Glutamatergic neuron (in vitro differentiated cells): ENCODE results near the gene CCDC9B. TPM values are rescaled to one million over a fixed set of nuclear protein-coding genes. Genes with fewer than 3 reads are reported as not detected.

Source experiments
- DNase-seq: peaks from one replicate; pipeline ENCODE4 v3.0.0; 2022
- H3K27ac Mint-ChIP-seq: one replicate; pipeline ENCODE4 v1.8.0; 2020; ENCODE audit warnings: mild to moderate bottlenecking, mixed read lengths, inconsistent platforms; ENCODE audit not compliant: unreplicated experiment
- H3K27me3 Mint-ChIP-seq: one replicate; pipeline ENCODE4 v1.8.0; 2020; ENCODE audit warnings: mild to moderate bottlenecking, moderate library complexity, mixed read lengths, inconsistent platforms; ENCODE audit not compliant: unreplicated experiment
- H3K36me3 Mint-ChIP-seq: one replicate; pipeline ENCODE4 v1.8.0; 2020; ENCODE audit warnings: mild to moderate bottlenecking, mixed read lengths, inconsistent platforms; ENCODE audit not compliant: unreplicated experiment
- H3K4me1 Mint-ChIP-seq: one replicate; pipeline ENCODE4 v1.8.0; 2020; ENCODE audit warnings: mild to moderate bottlenecking, low read depth, mixed read lengths, inconsistent platforms; ENCODE audit not compliant: unreplicated experiment
- H3K4me3 Mint-ChIP-seq: one replicate; pipeline ENCODE4 v1.8.0; 2020; ENCODE audit warnings: mild to moderate bottlenecking, mixed read lengths, inconsistent platforms; ENCODE audit not compliant: unreplicated experiment
- H3K9me3 Mint-ChIP-seq: one replicate; pipeline ENCODE4 v1.8.0; 2020; ENCODE audit warnings: mild to moderate bottlenecking, moderate library complexity, mixed read lengths, inconsistent platforms; ENCODE audit not compliant: unreplicated experiment
- total RNA-seq: library from RNA; stranded (reverse); fragmentation: NEBNext Ultra II Directional; extraction: Animal tissue kit (Norgen Biotek cat#: 25700); gene quantifications from one replicate; pipeline ENCODE4 v1.2.1, GENCODE V29; 2021; ENCODE audit not compliant: unreplicated experiment
- TF ChIP-seq, protein P1 (sequence below): fragments of 200-600 bp; sonication (generic); IDR thresholded peaks from one replicate; pipeline ENCODE4 v1.5.0; 2021; ENCODE audit not compliant: partially characterized antibody, unreplicated experiment

The CCDC9B gene
- total RNA-seq, 1 donor from 2014 or later: 0.49 TPM

DNA sequence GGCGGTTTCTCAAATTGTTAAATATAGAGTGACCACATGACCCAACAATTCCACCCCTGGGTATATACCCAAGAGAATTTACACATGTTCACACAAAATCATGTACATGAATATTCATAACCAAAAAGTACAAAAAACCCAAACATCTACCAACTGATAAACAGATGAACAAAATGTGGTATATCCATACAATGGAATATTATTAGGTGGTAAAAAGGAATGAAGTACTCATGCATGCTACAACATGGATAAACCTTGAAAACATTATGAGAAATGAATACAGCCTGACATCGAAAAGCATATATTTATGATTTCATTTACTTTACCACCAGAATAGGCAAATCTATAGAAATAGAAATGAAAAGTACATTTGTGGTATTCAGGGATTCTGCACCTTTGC is 40.4 kb downstream of the CCDC9B start:
- peaks cover 8% of the 10 kb centered on the region for H3K36me3 Mint-ChIP-seq
- peaks cover 8% of the 10 kb centered on the region for H3K27me3 Mint-ChIP-seq
- DNase-seq: no peak
- H3K9me3 Mint-ChIP-seq: peaks cover 2% of the 10 kb centered on the region
- no peak overlapping the region for H3K27ac Mint-ChIP-seq
- TF ChIP-seq, protein P1, sequence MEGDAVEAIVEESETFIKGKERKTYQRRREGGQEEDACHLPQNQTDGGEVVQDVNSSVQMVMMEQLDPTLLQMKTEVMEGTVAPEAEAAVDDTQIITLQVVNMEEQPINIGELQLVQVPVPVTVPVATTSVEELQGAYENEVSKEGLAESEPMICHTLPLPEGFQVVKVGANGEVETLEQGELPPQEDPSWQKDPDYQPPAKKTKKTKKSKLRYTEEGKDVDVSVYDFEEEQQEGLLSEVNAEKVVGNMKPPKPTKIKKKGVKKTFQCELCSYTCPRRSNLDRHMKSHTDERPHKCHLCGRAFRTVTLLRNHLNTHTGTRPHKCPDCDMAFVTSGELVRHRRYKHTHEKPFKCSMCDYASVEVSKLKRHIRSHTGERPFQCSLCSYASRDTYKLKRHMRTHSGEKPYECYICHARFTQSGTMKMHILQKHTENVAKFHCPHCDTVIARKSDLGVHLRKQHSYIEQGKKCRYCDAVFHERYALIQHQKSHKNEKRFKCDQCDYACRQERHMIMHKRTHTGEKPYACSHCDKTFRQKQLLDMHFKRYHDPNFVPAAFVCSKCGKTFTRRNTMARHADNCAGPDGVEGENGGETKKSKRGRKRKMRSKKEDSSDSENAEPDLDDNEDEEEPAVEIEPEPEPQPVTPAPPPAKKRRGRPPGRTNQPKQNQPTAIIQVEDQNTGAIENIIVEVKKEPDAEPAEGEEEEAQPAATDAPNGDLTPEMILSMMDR: no peak
- H3K4me3 Mint-ChIP-seq: no peak overlapping the region
- no peaks in the 10 kb centered on the region for H3K4me1 Mint-ChIP-seq

DNA sequence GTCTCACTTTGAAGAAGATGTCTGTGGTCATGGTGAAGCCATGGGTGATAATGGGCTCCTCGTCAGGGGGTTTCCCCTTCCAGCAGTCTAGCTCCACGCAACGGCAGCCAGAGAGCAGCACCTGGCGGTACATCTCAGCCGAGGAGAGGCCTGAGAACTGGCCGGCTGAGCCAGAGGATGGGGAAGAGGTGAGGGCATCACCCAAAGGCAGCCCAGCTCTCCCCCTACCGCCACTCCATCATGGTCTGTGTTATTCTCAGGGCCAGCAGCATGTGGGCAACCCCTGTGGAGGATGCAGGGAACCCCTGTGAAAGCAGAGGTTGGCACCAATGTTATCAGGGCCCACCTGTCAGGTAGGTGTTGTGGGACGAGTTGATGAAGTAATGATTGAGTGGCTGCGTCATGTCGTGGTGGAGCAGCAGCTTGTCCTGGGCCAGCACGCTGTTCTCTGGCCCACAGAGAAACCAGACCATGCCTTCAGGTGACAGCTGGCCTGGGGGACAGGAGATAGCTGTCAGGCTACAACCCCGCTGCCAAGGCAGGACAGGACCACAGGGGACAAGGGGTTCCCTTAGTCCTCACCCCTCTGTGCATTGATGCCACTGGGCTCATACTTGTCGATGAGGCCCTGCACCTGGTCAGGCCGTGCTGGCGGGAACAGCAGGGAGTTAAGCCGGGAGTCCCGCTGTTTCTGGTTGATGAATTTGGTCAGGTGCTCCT is 42.4 kb downstream of the CCDC9B start:
- TF ChIP-seq, protein P1: no peak
- H3K4me3 Mint-ChIP-seq: no peak overlapping the region
- peaks cover 8% of the 10 kb centered on the region for H3K36me3 Mint-ChIP-seq
- no peak overlapping the region for H3K27ac Mint-ChIP-seq
- peaks cover 8% of the 10 kb centered on the region for H3K27me3 Mint-ChIP-seq
- peaks cover 2% of the 10 kb centered on the region for H3K4me1 Mint-ChIP-seq
- peaks cover 3% of the 10 kb centered on the region for H3K9me3 Mint-ChIP-seq
- DNase-seq: no peak

DNA sequence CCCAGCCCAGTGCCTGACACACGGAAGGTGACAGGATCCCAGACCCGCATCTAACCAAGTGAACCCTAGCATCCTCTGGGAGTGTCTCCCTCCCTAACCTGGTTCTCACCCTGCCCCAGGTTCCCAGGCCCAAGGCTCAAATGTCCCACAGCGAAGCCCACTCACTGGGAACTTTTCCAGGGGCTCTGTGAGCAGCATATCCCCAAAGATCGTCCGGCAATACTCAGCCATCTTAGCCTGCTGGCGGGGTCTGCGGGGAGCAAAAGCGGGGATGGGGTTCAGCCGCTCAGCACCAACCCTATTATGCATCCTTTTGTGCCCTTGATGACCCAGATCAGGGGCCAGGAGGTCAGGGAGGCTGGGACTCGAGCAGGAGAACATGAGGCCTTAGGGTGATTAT is 43.4 kb downstream of the CCDC9B start:
- Mint-ChIP-seq H3K36me3 (peaks cover 8% of the 10 kb centered on the region), H3K4me3 (no peak overlapping the region), H3K9me3 (peaks cover 6% of the 10 kb centered on the region), H3K27me3 (peaks cover 10% of the 10 kb centered on the region), H3K27ac (no peak overlapping the region), H3K4me1 (peaks cover 2% of the 10 kb centered on the region)
- DNase-seq: no peak
- TF ChIP-seq, protein P1: no peak

DNA sequence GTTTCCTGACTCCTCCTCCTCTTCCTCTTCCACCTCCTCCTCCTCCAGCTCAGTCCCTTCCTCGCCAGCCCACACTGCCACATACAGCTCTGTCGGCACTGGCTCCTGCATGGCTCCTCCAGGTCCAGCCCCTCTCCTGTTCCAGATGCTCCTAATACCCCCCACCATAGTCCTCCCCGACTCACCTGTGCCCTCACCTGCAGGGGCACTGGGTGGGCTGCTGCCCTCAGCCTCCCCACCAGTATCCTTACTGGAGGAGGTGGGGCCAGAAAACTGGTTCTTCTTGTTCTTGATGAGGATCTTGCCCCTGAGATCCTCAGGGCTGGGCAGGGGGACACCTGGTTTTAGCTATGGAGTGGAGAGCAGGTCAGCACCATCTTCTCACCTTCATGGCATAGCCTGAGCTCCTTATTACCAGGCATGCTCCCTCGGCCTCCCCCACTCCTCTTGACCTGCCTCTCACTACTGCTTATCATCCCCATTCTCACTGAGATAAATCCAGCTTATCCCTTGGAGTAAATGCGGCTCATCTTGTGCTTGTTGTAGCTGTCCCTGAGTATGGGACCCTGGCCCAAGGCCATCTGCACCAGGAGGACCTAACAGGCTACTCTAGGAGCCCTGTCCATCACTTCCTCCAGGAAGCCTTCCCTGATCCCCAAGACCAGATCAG is 44.0 kb downstream of the CCDC9B start:
- Mint-ChIP-seq H3K4me1 (peaks cover 2% of the 10 kb centered on the region), H3K4me3 (no peak overlapping the region), H3K27me3 (peaks cover 10% of the 10 kb centered on the region), H3K9me3 (peaks cover 6% of the 10 kb centered on the region), H3K27ac (no peak overlapping the region), H3K36me3 (peaks cover 8% of the 10 kb centered on the region)
- no peak for DNase-seq
- TF ChIP-seq, protein P1: no peak
